OCI-LY1 (cell line): ENCODE results near the gene MRAS.

Experiments
- H2AFZ ChIP-seq: fragments of 200-600 bp; sonication (generic), shearing (Covaris generic); 2 replicates; pipeline ENCODE4 v1.6.0; 2014; ENCODE audit warnings: antibody characterized with exemption, mild to moderate bottlenecking, low read length
- H3F3A ChIP-seq: fragments of 200-600 bp; sonication (generic), shearing (Covaris generic); 2 replicates; pipeline ENCODE4 v1.6.0; 2014; ENCODE audit warnings: mild to moderate bottlenecking, antibody characterized with exemption, low read length, moderate library complexity; ENCODE audit not compliant: insufficient read depth
- H3K27ac ChIP-seq: fragments of 200-600 bp; sonication (generic); 2 replicates; pipeline ENCODE4 v1.5.1; 2014; ENCODE audit warnings: low read length, mixed run types, mild to moderate bottlenecking, low read depth; ENCODE audit not compliant: poor library complexity, severe bottlenecking
- H3K27me3 ChIP-seq: fragments of 200-600 bp; sonication (generic); 2 replicates; pipeline ENCODE4 v1.6.0; 2014; ENCODE audit warnings: antibody characterized with exemption, mild to moderate bottlenecking, low read length, moderate library complexity; ENCODE audit not compliant: insufficient read depth
- H3K36me3 ChIP-seq: fragments of 200-600 bp; sonication (generic); 2 replicates; pipeline ENCODE4 v1.6.1; 2014; ENCODE audit warnings: mild to moderate bottlenecking, antibody characterized with exemption, low read length, moderate library complexity, mixed read lengths; ENCODE audit not compliant: insufficient read depth
- H3K4me1 ChIP-seq: fragments of 200-600 bp; sonication (generic); 2 replicates; pipeline ENCODE4 v1.5.1; 2014; ENCODE audit warnings: mild to moderate bottlenecking, low read length, moderate library complexity; ENCODE audit not compliant: insufficient read depth, severe bottlenecking
- H3K4me2 ChIP-seq: fragments of 200-600 bp; sonication (generic), shearing (Covaris generic); 2 replicates; pipeline ENCODE4 v1.6.1; 2014; ENCODE audit warnings: low read length
- H3K4me3 ChIP-seq: fragments of 200-600 bp; sonication (generic); 2 replicates; pipeline ENCODE4 v1.5.1; 2014; ENCODE audit warnings: low read length, low read depth, mild to moderate bottlenecking, mixed read lengths; ENCODE audit not compliant: poor library complexity, severe bottlenecking
- H3K79me2 ChIP-seq: fragments of 200-600 bp; shearing (Covaris generic); 2 replicates; pipeline ENCODE4 v1.6.1; 2016; ENCODE audit warnings: mixed run types, low read length, mixed read lengths; ENCODE audit not compliant: insufficient read depth
- H3K9ac ChIP-seq: fragments of 200-600 bp; sonication (generic), shearing (Covaris generic); 2 replicates; pipeline ENCODE4 v1.6.1; 2014; ENCODE audit warnings: mild to moderate bottlenecking, low read length, mixed read lengths
- H3K9me2 ChIP-seq: fragments of 200-600 bp; sonication (generic), shearing (Covaris generic); 2 replicates; pipeline ENCODE4 v1.6.1; 2014; ENCODE audit warnings: low read depth, mild to moderate bottlenecking, low read length, mixed read lengths
- H3K9me3 ChIP-seq: fragments of 200-600 bp; shearing (Covaris generic); 2 replicates; pipeline ENCODE4 v1.6.1; 2014; ENCODE audit warnings: low read length, mixed read lengths
- H4K20me1 ChIP-seq: fragments of 200-600 bp; sonication (generic), shearing (Covaris generic); 2 replicates; pipeline ENCODE4 v1.6.0; 2016; ENCODE audit warnings: mild to moderate bottlenecking, low read length; ENCODE audit not compliant: insufficient read depth
- CTCF ChIP-seq: fragments of 200-600 bp; sonication (generic), shearing (Covaris generic); IDR thresholded peaks from 2 replicates; pipeline ENCODE4 v1.5.1; 2017; ENCODE audit warnings: mild to moderate bottlenecking, antibody characterized with exemption, low read length, moderate library complexity, mixed read lengths
- EZH2 ChIP-seq: fragments of 200-600 bp; sonication (generic), shearing (Covaris generic); IDR thresholded peaks from 2 replicates; pipeline ENCODE4 v1.8.0; 2017; ENCODE audit warnings: borderline replicate concordance, mixed run types, mild to moderate bottlenecking, antibody characterized with exemption, low read length, moderate library complexity, mixed read lengths

Gene MRAS

GRCh38 chr3:138439646-138440045 is 91.3 kb downstream of the MRAS start:
- H3F3A ChIP-seq: no peaks in the 10 kb centered on the region
- TF ChIP-seq CTCF (no peak), EZH2 (no peak)
- no peaks in the 10 kb centered on the region for H4K20me1 ChIP-seq
- H3K4me1 ChIP-seq: no peaks in the 10 kb centered on the region
- H3K27me3 ChIP-seq: peaks cover 19% of the 10 kb centered on the region
- H3K27ac ChIP-seq: no peak overlapping the region
- no peak overlapping the region for H3K4me3 ChIP-seq
- H3K9ac ChIP-seq: no peak overlapping the region
- H3K9me3 ChIP-seq: no peaks in the 10 kb centered on the region
- H3K9me2 ChIP-seq: no peaks in the 10 kb centered on the region
- no peak overlapping the region for H3K4me2 ChIP-seq
- H2AFZ ChIP-seq: no peak overlapping the region
- no peaks in the 10 kb centered on the region for H3K79me2 ChIP-seq
- no peaks in the 10 kb centered on the region for H3K36me3 ChIP-seq

- no peak for TF ChIP-seq EZH2
- TF ChIP-seq CTCF: no peak
- Histone ChIP-seq H3K9me2 (no peaks in the 10 kb centered on the region), H2AFZ (no peak overlapping the region), H3K27ac (no peak overlapping the region), H3F3A (no peaks in the 10 kb centered on the region), H4K20me1 (no peaks in the 10 kb centered on the region), H3K4me1 (no peaks in the 10 kb centered on the region), H3K4me2 (no peak overlapping the region), H3K27me3 (peaks cover 19% of the 10 kb centered on the region), H3K9me3 (no peaks in the 10 kb centered on the region), H3K36me3 (no peaks in the 10 kb centered on the region), H3K79me2 (no peaks in the 10 kb centered on the region), H3K9ac (no peak overlapping the region), H3K4me3 (no peak overlapping the region)
Observed at GRCh38 chr3:138440121-138440521, 91.7 kb downstream of the MRAS start.

GRCh38 chr3:138440596-138440995 is 92.2 kb downstream of the MRAS start:
- no peak for TF ChIP-seq EZH2
- TF ChIP-seq CTCF: no peak
- Histone ChIP-seq H3K4me3 (no peak overlapping the region), H3K4me1 (no peaks in the 10 kb centered on the region), H3K27me3 (peaks cover 19% of the 10 kb centered on the region), H3K79me2 (no peaks in the 10 kb centered on the region), H3K4me2 (no peak overlapping the region), H3K9me3 (no peaks in the 10 kb centered on the region), H3K9me2 (no peaks in the 10 kb centered on the region), H3F3A (no peaks in the 10 kb centered on the region), H2AFZ (no peak overlapping the region), H3K36me3 (no peaks in the 10 kb centered on the region), H4K20me1 (no peaks in the 10 kb centered on the region), H3K27ac (no peak overlapping the region), H3K9ac (no peak overlapping the region)
